ENCODE results near the gene CDH1. TPM values are rescaled to one million over a fixed set of nuclear protein-coding genes. Genes with fewer than 3 reads are reported as not detected.

CDH1 gene
- 2.1 TPM in 1 of 2 replicates, not detected in the other for total RNA-seq (ENCODE audit: low replicate concordance)

GRCh38 chr16:68737046-68737729 is at the start of gene CDH1:
Gene CDH1, plus strand, starts transcription at chr16:68737292. Its CDS starts 124 bp downstream, at chr16:68737416.
- TF ChIP-seq, protein P1, sequence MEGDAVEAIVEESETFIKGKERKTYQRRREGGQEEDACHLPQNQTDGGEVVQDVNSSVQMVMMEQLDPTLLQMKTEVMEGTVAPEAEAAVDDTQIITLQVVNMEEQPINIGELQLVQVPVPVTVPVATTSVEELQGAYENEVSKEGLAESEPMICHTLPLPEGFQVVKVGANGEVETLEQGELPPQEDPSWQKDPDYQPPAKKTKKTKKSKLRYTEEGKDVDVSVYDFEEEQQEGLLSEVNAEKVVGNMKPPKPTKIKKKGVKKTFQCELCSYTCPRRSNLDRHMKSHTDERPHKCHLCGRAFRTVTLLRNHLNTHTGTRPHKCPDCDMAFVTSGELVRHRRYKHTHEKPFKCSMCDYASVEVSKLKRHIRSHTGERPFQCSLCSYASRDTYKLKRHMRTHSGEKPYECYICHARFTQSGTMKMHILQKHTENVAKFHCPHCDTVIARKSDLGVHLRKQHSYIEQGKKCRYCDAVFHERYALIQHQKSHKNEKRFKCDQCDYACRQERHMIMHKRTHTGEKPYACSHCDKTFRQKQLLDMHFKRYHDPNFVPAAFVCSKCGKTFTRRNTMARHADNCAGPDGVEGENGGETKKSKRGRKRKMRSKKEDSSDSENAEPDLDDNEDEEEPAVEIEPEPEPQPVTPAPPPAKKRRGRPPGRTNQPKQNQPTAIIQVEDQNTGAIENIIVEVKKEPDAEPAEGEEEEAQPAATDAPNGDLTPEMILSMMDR (IDR thresholded peaks at IDR 0.05; ENCODE audit: insufficient read depth, low read length) = no peak
- H3K4me3 ChIP-seq (ENCODE audit: low read depth, low read length) = no peak within 1 kb of the TSS
- DNase-seq (ENCODE audit: low read depth) = no peak

GRCh38 chr16:68689921-68690320 is 47.2 kb upstream of the CDH1 start:
- no peak overlapping the region for H3K4me3 ChIP-seq (ENCODE audit: low read depth, low read length)
- TF ChIP-seq, protein P1 (IDR thresholded peaks at IDR 0.05; ENCODE audit: insufficient read depth, low read length) = no peak
- no peak for DNase-seq (ENCODE audit: low read depth)

- TF ChIP-seq, protein P1 (IDR thresholded peaks at IDR 0.05; ENCODE audit: insufficient read depth, low read length) = no peak
These were observed 41.5 kb upstream of the CDH1 start for GRCh38 chr16:68695575-68695974.

GRCh38 chr16:68696514-68696913 is 40.6 kb upstream of the CDH1 start:
- DNase-seq (ENCODE audit: low read depth) = no peak
- TF ChIP-seq, protein P1 (IDR thresholded peaks at IDR 0.05; ENCODE audit: insufficient read depth, low read length) = no peak
- H3K4me3 ChIP-seq (ENCODE audit: low read depth, low read length) = no peak overlapping the region

More at GRCh38 chr16:68695575-68695974, 41.5 kb upstream of the CDH1 start:
- DNase-seq (ENCODE audit: low read depth) = no peak
- no peak overlapping the region for H3K4me3 ChIP-seq (ENCODE audit: low read depth, low read length)

DNA sequence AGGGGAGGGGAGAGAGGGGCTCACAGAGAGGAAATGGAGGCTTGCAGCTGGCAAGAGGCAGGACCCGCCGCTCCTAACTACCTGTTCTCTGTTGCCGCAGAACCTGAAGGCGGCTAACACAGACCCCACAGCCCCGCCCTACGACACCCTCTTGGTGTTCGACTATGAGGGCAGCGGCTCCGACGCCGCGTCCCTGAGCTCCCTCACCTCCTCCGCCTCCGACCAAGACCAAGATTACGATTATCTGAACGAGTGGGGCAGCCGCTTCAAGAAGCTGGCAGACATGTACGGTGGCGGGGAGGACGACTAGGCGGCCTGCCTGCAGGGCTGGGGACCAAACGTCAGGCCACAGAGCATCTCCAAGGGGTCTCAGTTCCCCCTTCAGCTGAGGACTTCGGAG is 39.0 kb upstream of the CDH1 start:
- DNase-seq (ENCODE audit: low read depth) = no peak
- H3K4me3 ChIP-seq (ENCODE audit: low read depth, low read length) = no peak overlapping the region
- TF ChIP-seq, protein P1 (IDR thresholded peaks at IDR 0.05; ENCODE audit: insufficient read depth, low read length) = no peak

GRCh38 chr16:68700120-68700519 is 37.0 kb upstream of the CDH1 start:
- H3K4me3 ChIP-seq (ENCODE audit: low read depth, low read length) = no peak overlapping the region
- DNase-seq (ENCODE audit: low read depth) = no peak
- TF ChIP-seq, protein P1 (IDR thresholded peaks at IDR 0.05; ENCODE audit: insufficient read depth, low read length) = no peak
